Colonic mucosa (tissue), 4 donors: ENCODE results near the gene TRIM66. TPM values are rescaled to one million over a fixed set of nuclear protein-coding genes. Genes with fewer than 3 reads are reported as not detected.

Experiments used
- DNase-seq: peaks from one replicate; pipeline ENCODE4 v3.0.0-alpha.2; 2020
- H3K27ac ChIP-seq: fragments of 200-600 bp; one replicate; pipeline ENCODE4 v1.8.0; 2021
- H3K27me3 ChIP-seq: fragments of 200-600 bp; one replicate; pipeline ENCODE4 v1.8.0; 2021
- H3K36me3 ChIP-seq: fragments of 200-600 bp; one replicate; pipeline ENCODE4 v1.8.0; 2021
- H3K4me1 ChIP-seq: fragments of 200-600 bp; one replicate; pipeline ENCODE4 v1.8.0; 2021; ENCODE audit warnings: mild to moderate bottlenecking
- H3K4me3 ChIP-seq: fragments of 200-600 bp; one replicate; pipeline ENCODE4 v1.8.0; 2021
- H3K9ac ChIP-seq, 2 donors: one replicate each; pipeline ENCODE4 v1.7.0; 2013; ENCODE audit warnings: control low read depth in 2 of 2, low read depth in 2 of 2, low read length in 2 of 2
- H3K9me3 ChIP-seq: fragments of 200-600 bp; one replicate; pipeline ENCODE4 v1.8.0; 2021
- intact Hi-C: fragments of 100-400 bp; cut with DNase I; formaldehyde crosslinking; loops from one replicate; pipeline ENCODE4 v1.14.1; 2022
- total RNA-seq, 2 donors: library from RNA; stranded (reverse); fragmentation: NEBNext Ultra II Directional in 1 of 2; extraction: Animal tissue kit (Norgen Biotek cat#: 25700) in 1 of 2; gene quantifications; one replicate each; pipeline ENCODE4 v1.2.1, GENCODE V29; 2021
- TF ChIP-seq, protein P1 (sequence below): fragments of 200-600 bp; IDR thresholded peaks from one replicate; pipeline ENCODE4 v1.8.0; 2022; ENCODE audit warnings: antibody characterized with exemption, mild to moderate bottlenecking
- donor health status: healthy.
- donor health status: DM: no; HTN: no; CAD: no.
- donor health status: DM: no; HTN: no; CAD: no.

The TRIM66 gene
- total RNA-seq, 2 donors from 2014 or later, result 5.9 to 10.6 TPM

- TF ChIP-seq, protein P1, sequence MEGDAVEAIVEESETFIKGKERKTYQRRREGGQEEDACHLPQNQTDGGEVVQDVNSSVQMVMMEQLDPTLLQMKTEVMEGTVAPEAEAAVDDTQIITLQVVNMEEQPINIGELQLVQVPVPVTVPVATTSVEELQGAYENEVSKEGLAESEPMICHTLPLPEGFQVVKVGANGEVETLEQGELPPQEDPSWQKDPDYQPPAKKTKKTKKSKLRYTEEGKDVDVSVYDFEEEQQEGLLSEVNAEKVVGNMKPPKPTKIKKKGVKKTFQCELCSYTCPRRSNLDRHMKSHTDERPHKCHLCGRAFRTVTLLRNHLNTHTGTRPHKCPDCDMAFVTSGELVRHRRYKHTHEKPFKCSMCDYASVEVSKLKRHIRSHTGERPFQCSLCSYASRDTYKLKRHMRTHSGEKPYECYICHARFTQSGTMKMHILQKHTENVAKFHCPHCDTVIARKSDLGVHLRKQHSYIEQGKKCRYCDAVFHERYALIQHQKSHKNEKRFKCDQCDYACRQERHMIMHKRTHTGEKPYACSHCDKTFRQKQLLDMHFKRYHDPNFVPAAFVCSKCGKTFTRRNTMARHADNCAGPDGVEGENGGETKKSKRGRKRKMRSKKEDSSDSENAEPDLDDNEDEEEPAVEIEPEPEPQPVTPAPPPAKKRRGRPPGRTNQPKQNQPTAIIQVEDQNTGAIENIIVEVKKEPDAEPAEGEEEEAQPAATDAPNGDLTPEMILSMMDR, result no peak
- intact Hi-C loops, result no loop called here
- Histone ChIP-seq H3K4me1 (no peaks in the 10 kb centered on the region), H3K36me3 (no peaks in the 10 kb centered on the region), H3K9me3 (no peaks in the 10 kb centered on the region), H3K4me3 (no peak overlapping the region), H3K27me3 (no peaks in the 10 kb centered on the region), H3K9ac (no peak overlapping the region), H3K27ac (no peak overlapping the region)
- no peak for DNase-seq
Observed at GRCh38 chr11:8605971-8606563, 76.4 kb downstream of the TRIM66 start.

DNA sequence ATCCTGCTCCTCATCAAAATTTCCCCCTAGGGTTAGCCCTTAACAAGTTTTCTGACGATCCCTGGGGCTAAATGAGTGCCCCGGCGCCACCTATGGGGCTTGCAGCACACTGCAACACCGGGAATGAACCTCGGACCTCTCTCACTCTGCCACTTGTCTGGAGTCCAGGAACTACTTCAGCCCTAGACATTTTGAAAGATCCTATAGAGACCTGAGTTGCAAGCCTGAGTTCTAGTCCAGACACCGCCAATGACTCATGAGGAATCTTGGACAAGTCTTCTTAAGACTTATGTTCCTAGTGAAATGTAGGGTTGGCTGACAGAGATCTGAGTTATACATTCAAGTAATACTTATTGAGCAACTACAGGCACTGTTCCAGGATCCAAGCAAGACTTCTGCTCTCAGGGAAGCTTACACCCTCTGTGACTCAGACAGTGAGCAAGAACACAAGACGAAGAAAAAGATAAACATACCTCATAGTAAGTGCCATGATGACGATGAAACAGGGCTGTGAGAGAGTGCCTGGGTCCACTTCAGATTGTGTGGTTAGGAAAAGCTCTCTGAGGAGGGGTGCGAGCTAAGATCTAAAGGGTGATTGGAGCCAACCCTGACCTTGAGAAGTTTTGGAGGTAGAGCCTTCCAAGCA is 78.3 kb downstream of the TRIM66 start:
- TF ChIP-seq, protein P1, result peak; percentile 83
- H3K27ac ChIP-seq, result no peak overlapping the region
- no peak overlapping the region for H3K9ac ChIP-seq

GRCh38 chr11:8603696-8604077 is 78.8 kb downstream of the TRIM66 start:
- Histone ChIP-seq H3K4me1 (no peaks in the 10 kb centered on the region), H3K4me3 (no peak overlapping the region), H3K9ac (no peak overlapping the region), H3K27ac (no peak overlapping the region), H3K27me3 (no peaks in the 10 kb centered on the region), H3K9me3 (no peaks in the 10 kb centered on the region), H3K36me3 (no peaks in the 10 kb centered on the region)
- TF ChIP-seq, protein P1, result no peak
- no peak for DNase-seq
- intact Hi-C loops, result no loop called here

More for the DNA sequence above, 78.3 kb downstream of the TRIM66 start:
- no peaks in the 10 kb centered on the region for H3K9me3 ChIP-seq
- no peak overlapping the region for H3K4me3 ChIP-seq
- H3K27me3 ChIP-seq, result no peaks in the 10 kb centered on the region
- no peaks in the 10 kb centered on the region for H3K36me3 ChIP-seq
- intact Hi-C loops, result no loop called here
- DNase-seq, result peak; percentile 69
- no peaks in the 10 kb centered on the region for H3K4me1 ChIP-seq

- no peak overlapping the region for H3K9ac ChIP-seq
- TF ChIP-seq, protein P1, result no peak
- DNase-seq, result no peak
- no peaks in the 10 kb centered on the region for H3K27me3 ChIP-seq
- no peak overlapping the region for H3K4me3 ChIP-seq
- intact Hi-C loops, result no loop called here
- no peaks in the 10 kb centered on the region for H3K9me3 ChIP-seq
- no peaks in the 10 kb centered on the region for H3K4me1 ChIP-seq
- no peak overlapping the region for H3K27ac ChIP-seq
- H3K36me3 ChIP-seq, result no peaks in the 10 kb centered on the region
Observed at GRCh38 chr11:8601376-8602133, 80.9 kb downstream of the TRIM66 start.

DNA sequence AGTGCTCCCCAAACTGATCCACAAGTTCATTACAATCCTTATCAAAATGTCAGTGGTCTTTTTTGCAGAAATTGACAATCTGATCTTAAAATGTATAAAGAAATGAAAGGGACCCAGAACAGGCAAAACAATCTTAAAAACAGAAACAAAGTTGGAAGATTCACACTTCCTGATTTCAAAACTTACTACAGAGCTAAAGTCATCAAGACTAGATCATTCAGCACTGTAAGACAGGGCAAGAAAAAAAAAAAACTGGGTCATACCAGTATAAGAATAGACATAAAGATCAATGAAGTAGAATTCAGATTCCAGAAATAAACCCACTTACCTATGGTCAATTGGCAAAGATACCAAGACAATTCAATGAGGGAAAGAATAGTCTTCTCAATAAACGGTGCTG is 84.0 kb downstream of the TRIM66 start:
- no peak overlapping the region for H3K4me3 ChIP-seq
- intact Hi-C loops, result no loop called here
- TF ChIP-seq, protein P1, result no peak

More for the DNA sequence above, 84.0 kb downstream of the TRIM66 start:
- no peaks in the 10 kb centered on the region for H3K36me3 ChIP-seq
- no peak overlapping the region for H3K9ac ChIP-seq
- no peak for DNase-seq
- no peak overlapping the region for H3K27ac ChIP-seq
- H3K27me3 ChIP-seq, result peaks cover 8% of the 10 kb centered on the region
- no peaks in the 10 kb centered on the region for H3K4me1 ChIP-seq
- no peaks in the 10 kb centered on the region for H3K9me3 ChIP-seq
